Stimulated activated CD4-positive, alpha-beta T cell treated with anti-CD3 and anti-CD28 coated beads, Interleukin-4, amount 100 ng/mL, for 4 hours (primary cell): ENCODE measurements around the gene LIM2.
"Not testable (repeated sequence)": the region's sequence is repeated elsewhere in the genome, so short reads cannot be mapped to it uniquely, and the experiment has no call there.

Experiments
- DNase-seq, 2 experiments: peaks; one replicate each; pipeline ENCODE4 v3.0.0-alpha.2; 2020

Gene LIM2

DNA sequence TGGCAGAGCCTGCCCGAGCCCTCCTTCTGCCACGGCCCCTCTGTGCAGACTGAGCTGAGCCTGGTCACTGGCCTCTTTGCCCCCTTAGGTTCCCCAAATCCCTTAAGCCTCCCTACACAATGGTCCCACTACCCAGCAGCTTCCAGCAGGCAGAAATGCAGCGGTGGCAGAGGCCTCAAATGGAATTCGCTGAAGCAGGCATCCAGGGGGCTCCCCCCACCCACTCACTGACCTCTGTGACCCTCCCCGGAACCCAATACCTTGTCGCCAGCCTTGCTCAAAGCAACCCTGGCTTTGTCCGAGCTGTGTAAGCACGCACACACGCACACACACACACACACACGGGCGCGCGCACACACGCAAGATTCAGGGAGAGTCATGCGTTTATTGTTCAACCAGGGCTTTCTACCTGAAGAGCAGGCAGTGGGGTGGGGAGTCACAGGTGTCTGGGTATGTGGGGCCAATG is at the start of gene LIM2:
LIM2 (minus strand) TSS at position 51 of the 466 bp plus-strand sequence. CDS start 531 bp downstream, outside the sequence.
- no peak for DNase-seq

DNA sequence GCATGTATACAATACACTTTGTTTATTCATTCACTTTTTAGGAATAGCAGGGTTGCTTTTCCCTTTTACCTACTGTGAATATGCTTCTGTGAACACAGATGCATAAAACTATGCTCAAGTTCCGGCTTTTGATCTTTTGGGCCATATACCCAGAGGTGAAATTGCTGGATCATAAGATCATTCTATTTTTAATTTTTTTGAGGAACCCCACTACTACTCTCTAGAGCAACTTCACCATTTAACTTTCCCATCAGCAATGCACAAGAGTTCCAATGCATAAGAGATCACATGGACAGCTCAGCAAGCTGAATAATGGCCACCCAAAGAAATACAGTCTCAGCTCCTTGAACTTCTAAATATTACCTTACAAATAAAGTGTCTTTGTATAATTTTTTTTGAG is 46.7 kb upstream of the LIM2 start:
- no peak for DNase-seq

DNA sequence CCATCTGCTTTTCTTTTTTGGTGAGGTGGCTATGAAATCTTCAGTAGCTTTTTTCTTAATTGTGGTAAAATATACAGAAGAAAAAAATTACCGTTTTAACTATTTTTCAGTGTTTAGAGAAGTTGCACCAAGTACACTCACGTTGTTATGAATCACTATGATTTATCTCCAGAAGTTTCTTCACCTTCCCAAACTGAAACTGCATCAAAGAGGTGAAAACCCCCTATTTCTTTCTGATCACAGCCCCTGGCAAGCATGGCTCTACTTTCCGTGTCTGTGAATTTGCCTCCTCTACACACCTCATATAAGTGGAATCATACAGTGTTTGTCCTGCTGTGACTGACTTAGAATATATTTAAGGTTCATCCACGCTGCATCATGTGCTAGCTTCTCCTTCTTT is 45.3 kb upstream of the LIM2 start:
- DNase-seq, result no peak

- no peak for DNase-seq
Measured at GRCh38 chr19:51431124-51431523, 43.4 kb upstream of the LIM2 start.

DNA sequence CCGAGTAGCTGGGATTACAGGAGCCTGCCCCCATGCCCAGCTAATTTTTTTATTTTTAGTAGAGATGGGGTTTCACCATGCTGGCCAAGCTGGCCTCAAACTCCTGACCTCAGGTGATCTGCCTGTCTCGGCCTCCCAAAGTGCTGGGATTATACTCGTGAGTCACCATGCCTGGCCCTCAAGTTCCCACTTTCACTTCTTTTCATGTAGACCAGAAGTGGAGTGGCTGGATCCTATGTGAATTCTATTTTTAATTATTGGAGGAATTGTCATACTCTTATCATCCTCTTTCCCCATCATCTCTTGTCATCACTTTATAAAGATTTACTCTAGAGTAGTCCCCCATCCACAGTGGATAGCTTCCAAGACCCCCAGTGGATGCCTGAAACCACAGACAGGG is 42.4 kb upstream of the LIM2 start:
- no peak for DNase-seq

DNA sequence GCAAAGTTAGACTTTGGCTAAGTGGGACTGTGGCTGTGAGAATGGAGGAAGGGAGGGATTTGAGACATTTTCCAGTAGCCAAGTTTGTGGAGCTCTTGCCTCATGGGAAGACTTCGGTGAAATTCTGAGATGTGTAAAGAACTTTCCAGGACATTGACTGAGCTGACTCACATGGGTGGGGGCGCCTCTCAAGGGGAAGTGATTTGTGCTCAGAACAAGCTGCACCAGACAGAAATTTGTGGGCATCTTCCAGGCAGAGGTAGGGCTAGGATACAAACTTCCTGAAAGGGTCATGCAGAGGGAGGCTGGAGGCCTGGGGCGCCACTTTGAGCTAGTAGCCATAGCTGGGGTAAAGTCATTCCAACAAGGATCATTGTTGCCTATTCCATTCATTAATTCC is 39.4 kb upstream of the LIM2 start:
- no peak for DNase-seq

DNA sequence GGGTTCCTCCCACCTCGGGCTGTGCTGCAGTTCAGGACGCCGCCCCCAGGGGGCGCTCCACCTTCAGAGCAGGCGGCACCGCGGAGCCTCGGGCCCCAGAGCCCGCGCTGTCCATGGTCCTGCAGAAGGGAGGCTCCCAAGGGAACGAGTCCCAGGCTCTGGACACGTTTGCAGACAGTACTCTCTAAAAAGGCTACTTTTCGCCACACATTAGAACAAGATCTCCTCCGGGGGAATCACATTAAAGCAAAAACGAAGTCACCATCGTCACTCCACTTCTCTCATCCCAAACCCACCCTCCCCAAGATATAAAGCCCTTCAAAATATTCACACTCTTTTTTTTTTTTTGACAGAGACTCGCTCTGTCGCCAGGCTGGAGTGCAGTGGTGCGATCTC is 34.3 kb upstream of the LIM2 start:
- peak; percentile 69 to 92 for DNase-seq

DNA sequence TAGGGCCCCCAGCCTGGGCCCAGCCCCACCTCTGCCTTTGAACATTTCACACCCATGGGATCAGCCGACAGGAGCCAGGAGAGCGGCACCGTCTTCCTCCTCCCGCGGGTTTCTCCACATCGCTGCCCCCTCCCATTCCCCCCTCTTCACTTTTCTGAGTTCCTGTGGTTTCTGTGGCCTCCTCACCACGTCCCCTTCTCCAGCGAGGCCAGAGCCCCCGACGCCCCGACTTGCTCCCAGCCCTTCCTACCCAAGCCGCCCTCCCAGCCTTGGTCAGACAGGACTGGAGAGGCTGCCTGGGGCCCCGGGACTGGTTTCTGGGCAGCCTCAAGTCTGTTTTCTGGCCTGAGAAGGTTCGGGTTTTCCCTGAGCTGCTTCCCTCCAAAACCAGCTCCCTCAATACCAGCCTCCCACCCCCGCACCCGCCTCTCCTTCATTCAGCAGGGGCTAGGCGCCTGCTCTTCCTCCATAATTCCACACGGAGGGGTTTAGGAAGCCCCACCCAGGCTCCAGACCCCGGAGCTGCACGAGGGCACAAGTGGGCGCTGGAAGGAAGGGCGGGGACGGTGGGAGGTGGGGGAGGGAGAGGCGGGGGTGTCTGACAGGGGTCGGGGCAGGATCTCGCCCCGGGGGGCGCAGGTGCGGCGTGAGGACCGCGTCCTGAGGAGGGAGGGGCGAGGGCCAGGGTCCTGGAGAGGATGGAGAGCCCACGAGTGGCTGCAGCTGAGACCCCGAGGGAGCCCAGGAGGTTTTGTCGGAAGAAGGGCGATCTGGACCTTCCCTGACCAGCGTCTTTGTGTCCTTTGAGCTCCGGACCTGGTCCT is 33.7 kb upstream of the LIM2 start:
- no peak for DNase-seq

DNA sequence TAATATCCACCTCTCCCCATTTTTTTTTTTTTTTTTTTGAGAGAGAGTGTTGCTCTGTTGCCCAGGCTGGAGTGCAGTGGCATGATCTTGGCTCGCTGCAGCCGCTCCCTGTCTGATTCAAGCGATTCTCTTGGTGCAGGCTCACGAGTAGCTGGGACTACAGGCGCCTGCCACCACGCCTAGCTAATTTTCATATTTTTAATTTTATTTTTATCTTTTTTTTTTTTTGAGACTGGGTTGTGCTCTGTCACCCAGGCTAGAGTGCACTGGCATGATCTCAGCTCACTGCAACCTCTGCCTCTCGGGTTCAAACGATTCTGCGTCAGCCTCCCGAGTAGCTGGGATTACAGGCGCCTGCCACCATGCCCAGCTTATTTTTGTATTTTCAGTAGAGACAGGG is 32.7 kb upstream of the LIM2 start:
- not testable (repeated sequence) for DNase-seq

- no peak for DNase-seq
Measured at GRCh38 chr19:51418707-51419106, 30.9 kb upstream of the LIM2 start.

GRCh38 chr19:51417810-51418157 is 30.0 kb upstream of the LIM2 start:
- no peak for DNase-seq

GRCh38 chr19:51417107-51417809 is 29.5 kb upstream of the LIM2 start, which contains the start of gene SIGLEC10:
TSS of gene SIGLEC10 (minus strand) at chr19:51417642. CDS start at chr19:51417581, 61 bp downstream.
- DNase-seq, result no peak

DNA sequence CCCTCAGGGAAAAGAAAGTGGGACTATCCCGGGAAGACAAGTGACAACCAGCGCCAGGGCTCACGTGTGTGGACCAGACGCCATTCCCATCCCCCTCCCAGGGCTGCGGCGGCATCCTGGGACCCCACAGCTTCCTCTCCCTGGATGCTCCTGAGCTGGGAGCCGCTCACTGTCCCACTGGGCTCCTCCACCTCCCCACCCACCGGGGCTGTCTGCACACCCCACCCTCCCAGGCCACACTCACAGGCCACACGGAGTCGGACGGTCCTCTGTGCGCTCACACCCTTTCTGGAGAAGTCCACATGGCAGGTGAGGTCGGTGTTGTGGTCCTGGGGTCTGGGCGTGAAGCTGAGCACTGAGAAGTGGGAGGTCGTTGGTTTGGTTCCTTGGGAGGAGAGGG is 28.6 kb upstream of the LIM2 start:
- not testable (repeated sequence) for DNase-seq

DNA sequence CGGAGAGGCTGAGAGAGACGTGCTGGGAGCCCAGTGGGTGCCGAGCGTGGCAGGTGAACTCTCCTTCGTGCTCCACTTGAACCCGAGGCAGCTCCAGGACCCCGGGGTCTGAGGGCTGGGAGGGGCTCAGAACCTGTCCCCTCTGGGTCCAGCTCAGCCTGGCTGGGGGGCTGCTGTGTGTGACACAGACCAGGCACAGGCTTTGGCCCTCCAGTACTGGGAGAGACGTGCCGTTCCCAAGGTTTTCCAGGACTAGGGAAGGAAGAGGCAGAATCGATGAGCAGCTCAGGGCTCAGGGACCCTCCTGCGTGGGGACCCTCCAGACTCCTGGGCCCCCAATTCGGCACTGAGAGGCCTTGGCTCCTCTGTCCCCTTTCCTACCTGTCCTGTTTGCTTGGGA is 27.4 kb upstream of the LIM2 start:
- no peak for DNase-seq

- DNase-seq, result no peak
Measured at GRCh38 chr19:51410950-51411748, 23.4 kb upstream of the LIM2 start.

DNA sequence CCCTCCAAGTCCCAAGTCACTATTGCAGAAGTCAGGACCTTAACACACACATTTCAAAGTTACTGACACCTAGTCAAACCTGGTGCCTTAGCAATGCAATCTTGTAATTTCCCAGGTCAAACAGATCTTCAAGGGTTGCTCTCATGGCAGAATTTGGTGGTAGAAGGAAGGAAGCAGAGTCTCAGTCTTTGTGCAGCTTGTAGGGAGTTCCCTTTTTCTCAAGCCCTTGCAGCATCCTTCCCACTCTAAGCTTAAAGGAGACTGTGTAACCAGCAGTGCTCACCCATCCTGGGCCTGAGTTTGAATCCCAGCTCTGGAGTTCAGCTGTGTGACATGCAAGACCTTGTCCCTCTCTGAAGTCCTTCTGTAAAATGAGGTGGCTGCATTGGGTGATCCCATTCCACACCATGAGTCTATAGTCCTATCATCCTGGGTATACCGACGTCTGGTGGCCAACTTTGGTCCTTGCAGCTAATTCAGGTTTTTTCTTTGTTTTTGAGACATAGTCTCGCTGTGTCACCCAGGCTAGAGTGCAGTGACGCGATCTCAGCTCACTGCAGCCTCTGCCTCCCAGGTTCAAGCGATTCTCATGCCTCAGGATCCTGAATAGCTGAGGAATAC is 19.8 kb upstream of the LIM2 start:
- DNase-seq, result peak in 1 of 2 experiments; percentile 18

DNA sequence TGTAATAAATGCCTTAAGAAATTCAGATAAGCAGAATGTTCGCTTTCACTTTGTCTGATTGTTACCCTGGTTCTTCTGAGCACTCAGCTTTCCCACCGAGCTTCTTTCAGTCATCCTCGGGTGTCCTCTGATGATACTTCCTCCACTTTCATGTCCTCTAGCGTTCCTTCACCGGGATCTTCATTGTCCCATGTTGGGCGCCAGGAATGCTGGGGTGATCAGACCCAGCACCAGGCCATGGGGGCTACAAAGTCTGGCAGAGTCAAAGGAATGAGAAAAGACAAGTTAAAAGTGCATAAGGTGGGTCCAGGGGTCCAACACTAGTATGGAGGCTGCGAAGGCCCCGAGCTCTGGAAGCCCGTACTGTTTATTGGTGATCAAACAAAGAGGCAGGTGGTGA is 14.3 kb upstream of the LIM2 start:
- DNase-seq, result no peak

- DNase-seq, result not testable (repeated sequence)
Measured at GRCh38 chr19:51399936-51400335, 12.2 kb upstream of the LIM2 start.

DNA sequence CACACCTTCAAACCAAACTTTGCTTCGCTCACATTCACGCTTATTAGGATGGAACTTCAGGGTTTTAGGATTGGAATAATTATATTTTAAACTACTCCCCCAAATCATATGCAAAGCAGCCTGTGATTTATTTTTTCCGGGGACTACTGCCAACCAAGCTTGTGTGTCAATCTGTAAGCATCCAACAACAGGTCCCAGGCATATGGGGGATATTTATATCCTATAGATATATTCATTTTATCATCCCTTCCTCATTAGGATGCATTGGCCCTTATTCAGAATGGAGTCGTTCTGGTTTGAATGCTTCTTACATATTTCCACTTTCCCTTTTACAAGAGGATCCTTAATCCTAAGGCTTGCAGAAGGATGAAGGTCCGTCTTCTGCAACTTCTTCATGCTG is 11.5 kb upstream of the LIM2 start:
- DNase-seq, result no peak

GRCh38 chr19:51398096-51398704 is 10.4 kb upstream of the LIM2 start:
- no peak for DNase-seq

DNA sequence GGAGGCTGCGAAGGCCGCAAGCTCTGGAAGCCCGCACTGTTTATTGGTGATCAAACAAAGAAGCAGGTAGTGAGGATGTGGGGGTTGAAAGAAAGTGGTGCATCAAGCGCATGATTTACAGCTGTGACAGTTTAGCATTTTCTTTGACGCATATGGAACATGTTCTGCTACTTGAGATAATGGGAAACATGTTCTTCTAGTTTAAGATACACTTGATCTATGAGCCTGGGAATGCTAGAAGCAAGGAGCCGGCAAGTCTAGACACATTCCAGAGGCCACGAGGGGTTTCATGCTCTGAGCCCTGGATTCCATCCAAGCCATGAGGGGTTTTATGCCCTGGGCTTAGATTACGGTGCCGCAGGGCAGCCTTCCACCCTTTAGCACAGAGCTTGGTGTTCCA is 9.7 kb upstream of the LIM2 start:
- not testable (repeated sequence) for DNase-seq

- no peak for DNase-seq
Measured at GRCh38 chr19:51396175-51396574, 8.4 kb upstream of the LIM2 start.
